GM18517 (cell line): Measurements from ENCODE around the gene AOAH.

Source experiments
- ATAC-seq: cut with Tn5 transposase; IDR thresholded peaks from one replicate; pipeline ENCODE4 v1.9.1; 2021; ENCODE audit warnings: mild to moderate bottlenecking, moderate library complexity; ENCODE audit not compliant: unreplicated experiment

Gene AOAH

DNA sequence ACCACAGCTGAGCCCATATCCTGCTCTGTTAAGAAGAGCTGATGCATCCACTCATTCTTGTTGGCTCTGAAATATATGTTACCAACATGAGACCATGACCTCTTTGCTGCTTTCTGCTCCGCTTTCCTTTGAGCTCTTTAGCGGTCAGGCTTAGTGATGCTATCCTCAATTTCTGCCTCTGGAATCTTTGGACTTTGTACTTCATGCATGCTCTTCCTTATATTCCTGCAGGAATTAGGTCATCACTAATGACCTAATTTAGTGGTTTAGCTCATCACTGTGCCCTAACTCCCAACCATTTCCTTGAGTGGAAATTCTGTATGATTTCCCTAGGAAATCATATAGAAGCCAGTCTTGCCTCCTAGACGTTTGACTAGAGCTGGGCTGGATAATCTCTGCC lies 119.5 kb downstream of the AOAH start:
- no peak for ATAC-seq

DNA sequence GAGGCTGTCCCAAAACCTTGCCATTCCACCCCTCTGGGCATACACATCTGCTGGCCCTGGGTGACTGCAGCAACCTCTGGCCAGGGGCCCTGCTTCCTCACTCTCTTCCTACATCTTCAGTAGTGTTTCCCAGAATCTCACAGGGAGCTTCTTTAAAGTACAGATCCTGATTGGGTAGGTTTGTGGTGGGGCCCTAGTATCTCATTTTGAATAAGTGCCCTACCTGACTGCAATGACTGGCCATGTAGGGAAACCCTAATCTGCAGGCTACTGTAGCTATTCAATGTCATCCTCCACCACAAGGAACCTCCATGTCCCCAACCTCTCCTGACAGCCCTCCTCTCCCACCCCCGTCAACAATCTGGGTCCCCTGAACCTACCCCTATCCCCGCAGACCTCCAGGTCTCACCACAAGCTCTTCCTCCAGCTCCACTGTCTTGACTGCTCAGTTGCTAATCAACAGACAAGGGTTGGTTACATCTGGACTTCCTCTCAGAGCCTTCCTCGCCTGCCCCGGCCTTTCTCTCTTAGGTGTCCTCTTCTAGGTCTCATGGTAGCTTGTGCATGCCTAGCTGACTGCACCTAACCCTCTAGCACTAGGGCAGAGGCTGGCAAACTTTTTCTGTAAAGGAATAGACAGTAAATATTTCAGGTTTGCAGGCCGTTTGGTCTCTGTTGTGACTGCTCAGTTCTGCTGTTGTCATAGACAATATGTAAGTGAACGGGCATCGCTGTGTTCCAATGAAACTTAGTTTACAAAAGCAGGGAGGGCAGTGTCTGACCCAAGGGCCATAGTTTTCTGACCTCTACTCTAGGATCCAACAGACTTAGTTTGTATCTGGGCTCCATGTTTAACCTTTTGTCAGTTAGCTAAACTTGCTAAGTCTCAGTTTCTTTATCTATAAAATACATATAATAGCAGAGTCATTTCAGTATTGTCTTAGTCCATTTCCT lies 121.1 kb downstream of the AOAH start:
- no peak for ATAC-seq

DNA sequence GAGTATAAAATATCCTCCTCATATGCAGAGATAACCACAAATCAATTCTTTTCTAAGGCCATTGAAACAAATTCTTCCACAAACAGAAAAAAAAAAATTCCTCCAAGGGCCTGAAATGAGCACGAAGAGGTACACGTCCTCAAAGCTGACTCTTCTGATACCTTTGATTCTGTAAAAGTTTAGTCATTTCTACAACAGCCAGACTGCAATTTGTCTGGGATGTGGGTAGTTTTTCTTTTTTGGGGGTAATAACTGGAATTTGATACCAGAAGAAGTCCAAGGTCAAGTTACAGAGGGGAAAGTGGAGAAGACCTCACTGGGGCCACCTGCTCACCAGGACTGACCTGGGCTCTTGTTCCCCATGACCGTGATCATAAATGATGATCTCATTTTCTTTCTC lies 121.8 kb downstream of the AOAH start:
- no peak for ATAC-seq

DNA sequence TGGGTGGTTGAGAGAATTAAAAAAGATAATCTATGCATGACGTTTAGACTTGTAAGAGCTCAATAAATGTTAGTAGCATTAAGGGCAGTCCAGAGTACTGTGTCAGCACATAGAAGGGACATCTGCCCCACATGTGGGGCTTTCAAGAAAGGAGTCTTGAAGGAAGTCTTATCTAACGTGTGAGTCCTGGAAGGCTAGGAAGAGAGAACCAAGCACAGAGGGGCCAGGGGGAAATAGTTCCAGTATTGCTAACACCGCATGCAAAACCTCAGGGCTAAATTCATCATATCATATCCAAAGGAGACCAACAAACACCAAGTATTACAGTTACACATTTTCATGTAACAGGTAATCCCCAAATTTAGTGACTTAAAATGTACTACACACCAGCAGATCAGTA lies 122.7 kb downstream of the AOAH start:
- ATAC-seq = no peak

DNA sequence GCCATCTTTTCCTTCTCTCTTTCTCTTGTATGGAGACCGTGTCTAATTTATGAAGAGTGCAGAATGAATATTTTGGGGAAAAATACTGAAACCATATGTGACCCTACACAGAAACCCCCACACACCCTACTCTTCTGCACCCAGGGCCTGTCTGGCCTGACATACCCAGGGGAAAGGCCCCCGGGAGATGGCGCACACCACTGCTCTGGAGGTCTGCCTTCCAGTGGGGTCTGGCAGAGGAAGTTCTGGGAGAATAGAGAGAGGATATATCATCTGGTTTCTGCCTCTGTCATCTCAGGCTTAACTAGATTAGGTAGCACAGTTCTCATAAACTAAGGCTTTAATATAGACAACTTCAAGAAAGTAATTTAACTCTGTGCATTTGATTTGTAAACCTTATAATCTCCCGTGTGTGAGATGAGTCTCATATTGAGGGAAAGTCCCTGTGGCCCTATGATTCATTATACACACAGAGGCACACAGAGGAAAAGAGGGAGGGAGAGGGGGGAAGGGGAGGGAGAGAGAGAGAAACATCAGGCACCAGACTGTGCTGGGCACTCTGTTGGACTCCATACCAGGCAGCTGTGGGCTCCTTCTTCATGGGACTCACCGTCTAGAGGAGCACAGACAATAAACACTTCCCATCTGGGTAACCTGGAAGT lies 123.3 kb downstream of the AOAH start:
- no peak for ATAC-seq

DNA sequence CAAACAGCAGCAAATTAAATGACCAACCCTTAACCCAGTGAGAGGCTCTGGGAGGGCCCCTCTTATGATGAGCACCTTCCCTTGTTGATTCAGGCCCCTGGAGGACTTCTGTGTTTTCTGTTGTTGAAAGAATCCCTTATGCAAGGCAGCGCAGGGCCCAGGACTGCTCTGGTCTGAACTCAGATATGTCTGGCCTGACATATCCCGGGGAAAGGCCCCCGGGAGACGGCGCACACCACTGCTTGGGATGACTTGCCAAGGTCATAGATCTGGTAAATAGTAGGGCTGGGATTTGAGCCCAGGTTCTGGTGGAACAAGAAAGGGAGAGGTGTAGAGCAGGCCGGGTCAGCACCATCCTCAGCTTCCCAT lies 124.0 kb downstream of the AOAH start:
- no peak for ATAC-seq

DNA sequence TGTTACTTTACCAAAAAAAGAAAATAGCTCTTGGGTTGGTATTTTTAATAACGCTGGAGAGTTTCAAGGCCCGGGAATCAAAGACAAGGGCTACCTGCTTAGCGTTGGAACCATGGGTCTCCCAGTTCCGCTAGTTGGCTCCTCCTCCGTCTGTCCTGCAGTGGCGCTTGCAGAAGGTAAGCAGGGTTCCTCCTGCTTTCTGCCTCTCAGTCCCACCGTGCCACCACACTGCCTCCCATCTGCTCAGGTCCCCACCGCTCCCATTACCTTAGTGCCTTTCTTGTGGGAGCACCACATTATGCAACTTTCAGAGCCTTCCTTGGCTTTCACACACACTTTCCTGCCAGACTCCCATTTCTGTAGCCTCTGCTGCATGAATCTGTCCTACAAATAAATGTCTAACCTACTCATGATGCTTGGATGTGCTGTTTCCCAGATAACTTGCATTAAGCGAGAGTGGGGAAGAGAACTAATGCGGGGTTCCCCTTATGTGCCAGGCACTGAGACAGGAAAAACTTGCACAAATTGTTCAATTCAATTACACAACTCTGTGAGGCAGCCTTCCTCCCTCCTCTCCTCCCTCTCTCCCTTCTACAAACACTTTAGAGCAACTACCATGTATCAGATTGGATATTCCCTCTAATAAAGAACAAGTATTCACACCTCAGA lies 124.5 kb downstream of the AOAH start:
- ATAC-seq = no peak

DNA sequence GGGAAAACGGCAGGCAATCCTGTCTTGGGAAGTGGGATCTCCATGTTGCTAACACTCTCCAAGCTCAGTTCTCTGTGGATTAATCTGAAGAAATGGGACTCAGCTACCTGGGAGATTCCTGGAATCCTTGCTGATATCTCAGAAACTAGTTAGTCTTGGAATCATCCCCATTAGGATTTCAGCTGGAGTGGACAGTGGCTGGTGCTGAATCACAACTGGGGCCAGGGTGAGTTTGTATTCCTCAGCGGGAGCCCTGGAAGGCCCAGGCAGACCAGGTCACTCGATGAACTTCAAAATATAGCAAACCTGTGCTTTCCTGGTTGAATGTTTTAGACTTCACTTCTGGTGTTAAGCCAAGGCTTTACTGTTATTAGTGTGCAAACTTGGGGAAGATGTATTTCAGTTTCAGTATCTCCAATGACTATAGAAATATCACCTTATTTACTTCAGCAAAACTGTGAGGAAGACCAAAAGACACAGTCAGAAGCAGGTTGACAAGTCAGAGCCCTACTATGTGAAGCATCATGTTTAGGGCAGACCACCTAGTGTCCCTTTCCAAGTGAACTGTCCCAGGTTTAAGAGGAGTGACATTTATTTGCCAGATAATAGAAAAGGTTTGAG lies 126.1 kb downstream of the AOAH start:
- ATAC-seq = no peak

DNA sequence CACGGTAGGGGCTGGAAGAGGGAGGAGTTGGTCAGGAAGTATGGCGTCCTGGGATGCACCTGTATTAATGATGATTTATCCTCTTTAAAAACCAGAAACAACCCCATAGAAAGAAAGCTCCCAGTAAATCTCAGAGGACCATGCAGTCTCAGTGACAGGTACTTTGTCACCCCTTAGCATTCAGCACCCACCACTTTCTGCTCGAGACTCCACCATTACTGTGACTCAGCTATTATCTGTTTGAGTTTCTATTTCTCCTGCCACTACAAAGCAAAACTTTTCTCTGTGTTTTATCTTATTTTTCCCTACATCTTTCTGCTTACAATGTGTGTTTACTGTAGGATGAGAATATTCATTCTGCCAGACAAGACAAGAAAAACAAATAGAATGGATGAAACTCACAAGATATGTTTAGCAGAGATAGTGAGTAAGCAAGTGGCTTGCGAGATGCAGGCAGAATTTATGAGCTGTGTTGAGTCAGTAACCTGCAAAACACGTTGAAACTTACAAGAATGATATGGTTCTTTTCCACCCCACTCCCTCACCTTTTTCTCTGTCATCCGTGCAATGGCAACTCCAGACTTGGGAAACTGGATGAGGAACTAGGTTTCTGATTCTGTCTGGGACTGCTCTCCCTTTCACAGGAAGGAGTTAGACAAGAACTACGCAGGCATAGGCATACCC lies 127.1 kb downstream of the AOAH start:
- ATAC-seq = no peak

DNA sequence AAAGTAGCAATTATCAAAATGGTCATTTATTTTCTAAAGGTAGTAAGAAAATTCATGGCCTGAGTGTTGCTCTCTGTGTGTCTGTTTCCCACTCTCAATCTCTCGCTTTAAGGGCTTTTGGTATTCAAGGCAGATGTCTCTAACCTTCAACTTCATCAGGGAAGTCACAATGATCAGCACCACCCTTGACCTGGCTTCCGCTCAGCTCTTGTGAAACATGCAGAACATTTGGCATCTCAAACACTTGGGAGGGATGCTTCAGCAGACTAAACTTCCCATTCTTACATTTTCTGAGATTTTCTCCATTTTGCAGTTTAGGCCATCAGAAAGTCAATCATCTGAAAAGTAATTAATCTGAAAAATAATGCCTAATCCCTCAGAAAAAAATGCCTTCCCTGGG lies 129.8 kb downstream of the AOAH start:
- no peak for ATAC-seq

DNA sequence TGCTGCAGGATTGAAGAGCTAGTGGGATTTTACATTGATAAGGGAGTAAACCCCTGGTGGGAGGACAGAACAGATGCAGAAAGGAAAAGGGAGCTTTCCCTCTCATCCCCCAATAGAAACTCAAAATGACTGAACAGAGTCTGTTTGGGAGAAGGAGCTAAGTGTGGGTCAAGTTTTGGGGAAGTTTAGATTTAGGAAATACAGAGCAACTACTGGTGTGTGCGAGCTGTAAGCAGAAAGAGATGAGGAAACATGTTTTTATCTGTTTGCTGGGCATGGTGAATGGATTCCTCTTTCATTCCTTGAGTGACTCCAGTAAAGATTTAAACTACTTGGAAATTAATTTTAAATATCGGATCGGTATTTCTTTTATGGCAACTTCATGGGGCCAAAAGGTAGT lies 132.7 kb downstream of the AOAH start:
- ATAC-seq = no peak

DNA sequence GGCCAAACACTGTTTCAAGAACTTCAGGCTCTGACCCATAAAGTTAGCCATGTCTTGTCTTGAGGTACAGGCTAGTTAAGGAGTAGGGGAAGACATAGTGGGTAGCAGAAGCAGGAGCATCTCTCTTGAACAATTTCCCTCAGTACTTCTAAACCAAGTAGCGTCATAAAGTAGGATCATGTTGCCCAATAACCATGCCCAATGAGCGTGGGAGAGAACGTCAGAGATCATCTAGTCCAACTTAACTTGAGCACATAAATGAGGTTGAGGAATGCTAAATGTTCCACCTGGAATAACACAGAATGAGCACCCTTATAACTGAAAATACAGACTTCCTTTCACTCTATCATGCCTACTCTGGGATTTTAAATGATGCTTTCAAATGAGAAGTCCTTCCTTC lies 134.9 kb downstream of the AOAH start:
- no peak for ATAC-seq

DNA sequence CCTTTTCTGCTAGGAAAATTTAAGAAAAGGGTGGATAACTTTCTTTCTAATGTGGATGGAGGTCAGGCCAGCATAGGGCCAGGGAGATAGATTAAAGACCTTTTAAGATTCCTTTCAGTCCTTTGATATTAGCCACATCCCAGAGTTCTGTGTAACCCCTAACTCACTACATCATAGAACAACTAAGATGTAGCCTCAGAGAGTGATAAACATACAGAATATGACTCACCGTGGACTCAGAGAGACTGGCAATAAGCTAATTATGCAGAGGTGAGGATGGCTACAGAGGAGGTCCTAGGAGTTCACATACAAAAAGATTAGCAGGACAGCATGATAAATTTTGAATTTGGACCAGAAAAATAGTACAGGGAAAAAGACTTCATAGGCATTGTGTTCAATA lies 141.0 kb downstream of the AOAH start:
- no peak for ATAC-seq

DNA sequence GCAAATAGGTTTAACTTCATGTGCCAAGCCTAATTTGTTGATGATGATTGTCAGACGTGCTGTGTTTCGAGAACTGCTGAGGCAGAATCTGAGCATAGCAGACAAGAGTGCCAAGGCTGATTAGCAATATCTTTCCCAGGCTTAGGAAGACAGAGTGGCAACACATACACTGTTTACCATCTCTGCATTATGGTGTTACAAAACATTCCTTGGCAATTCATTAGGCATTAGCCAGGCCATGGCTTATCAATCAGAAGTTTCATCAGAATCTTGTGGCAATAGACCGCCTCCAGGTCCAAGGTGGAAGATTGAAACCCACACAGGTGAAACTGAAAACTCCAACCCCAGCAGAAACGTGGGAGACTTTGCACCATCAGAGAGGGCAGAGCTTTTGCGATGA lies 148.5 kb downstream of the AOAH start:
- no peak for ATAC-seq

DNA sequence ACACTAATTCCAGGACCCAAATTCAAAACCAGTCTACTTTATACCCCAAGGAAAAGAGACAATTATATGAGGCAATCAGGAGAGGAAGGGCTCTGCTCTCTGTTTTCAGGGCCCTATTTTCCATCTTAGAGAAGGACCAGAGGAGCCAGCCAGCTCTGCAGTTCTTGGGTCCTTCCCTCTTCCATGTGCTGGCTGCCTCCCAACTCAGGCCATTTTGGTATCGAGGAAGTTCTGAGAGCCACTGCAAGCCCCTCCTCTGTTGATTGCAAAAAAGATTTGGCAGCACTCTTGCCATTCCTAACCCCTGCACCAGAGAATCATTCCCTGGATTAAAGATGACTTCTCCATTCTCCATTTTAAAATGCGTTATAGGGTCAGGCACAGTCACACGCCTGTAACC lies 151.2 kb downstream of the AOAH start:
- no peak for ATAC-seq

DNA sequence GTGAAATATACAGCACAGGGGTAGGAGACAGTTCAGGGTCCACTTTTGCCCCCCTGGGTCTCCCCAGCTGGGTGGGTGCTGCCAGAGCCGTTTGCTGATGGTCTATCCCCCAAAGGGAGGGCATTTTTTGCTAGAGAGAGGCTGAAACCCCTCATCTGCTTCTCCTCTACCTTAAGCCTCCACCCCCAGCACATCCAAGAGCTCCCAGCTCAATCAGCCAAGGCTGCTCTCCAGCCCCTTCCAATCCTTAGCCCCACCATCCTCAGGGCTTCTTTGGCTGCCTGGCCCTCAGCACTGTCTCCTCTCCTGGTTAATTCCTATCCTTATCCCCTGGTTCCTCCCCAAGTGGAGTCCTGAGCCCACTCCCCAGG lies 153.1 kb downstream of the AOAH start:
- ATAC-seq = no peak

DNA sequence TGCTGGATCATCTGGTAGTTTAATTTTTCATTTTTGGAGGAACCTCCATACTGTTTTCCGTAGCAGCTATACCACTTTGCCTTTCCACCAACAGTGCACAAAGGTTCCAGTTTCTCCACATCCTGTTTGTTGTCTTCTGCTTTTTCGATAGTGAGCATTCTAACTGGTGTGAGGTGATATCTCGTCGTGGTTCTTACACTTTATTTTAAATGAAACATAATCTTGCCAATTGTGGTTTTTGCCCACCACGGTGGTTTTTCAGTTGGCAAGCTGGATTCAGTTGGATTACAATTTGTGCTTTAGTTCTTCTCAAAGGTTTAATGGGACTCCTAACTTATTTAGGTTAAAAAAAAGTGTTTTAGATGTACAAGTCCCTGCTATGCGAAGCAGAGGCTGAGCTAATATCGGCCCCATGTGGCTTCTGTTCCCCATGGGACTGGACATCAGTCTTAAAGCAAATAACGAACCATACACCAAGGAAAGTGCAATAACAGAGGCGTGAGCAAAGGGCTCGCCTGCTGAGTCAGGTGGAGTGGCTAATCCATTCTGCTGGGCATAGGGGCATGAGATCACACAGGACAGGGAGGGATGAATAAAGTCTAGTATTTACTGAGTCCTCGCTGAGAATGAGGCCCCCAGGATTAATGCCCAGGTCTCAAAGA lies 153.6 kb downstream of the AOAH start:
- no peak for ATAC-seq

DNA sequence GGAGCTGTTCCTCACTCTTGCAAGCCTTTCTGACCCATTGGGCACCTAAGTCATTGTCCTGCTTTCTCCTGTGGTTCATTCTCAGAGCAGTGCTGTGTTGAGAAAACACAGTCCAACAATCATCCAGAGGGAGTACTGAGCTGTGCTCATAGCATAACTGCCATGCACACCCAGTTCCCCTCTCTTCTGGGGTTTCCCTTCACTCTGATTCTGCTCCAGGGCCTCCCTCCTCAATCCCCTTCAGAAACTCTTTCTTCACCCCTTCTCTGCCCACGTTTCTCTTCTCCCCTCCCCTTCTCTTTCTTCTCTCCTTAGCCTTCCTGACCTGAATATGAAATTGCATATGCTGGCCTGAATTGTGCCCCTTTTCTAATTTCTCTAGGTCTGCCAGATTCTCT lies 155.8 kb downstream of the AOAH start:
- ATAC-seq = no peak

DNA sequence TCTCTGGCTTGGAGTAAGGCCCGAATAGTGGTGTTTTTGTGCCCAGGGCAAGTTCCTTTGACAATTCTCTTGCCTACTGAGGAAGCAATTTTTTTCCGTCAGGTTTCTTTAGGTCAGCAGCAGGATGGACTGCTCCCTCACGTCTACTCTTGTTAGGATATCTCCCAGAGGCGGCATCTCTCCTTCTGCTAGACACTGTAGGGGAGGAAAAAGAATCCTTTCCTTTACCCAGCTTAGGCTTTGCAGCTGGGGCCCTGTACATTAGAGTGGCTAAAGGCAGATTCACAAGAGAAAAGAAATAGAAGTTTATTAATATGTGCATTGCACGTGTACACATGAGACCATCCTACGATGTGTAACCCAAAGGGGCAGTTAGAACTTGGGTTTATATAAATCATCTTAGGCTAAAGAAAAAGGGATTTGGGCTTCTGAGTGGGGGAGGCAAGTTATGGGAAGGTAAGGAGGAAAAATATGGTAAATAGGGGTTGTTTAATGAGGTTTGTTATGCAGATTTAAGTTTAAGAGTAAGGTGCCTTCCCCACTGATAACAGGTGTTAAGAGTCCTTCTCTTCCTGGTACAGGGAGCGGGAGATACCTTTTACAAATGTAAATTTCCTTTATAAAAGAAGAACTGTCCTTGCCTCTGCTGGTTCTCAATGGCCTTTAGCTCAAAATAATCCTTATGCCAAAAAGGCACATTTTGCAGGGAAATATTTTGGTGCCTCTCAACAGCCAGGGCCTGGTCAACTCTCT lies 156.4 kb downstream of the AOAH start:
- no peak for ATAC-seq
